NCI-H1105 (cell line): ENCODE data around the gene AUTS2.

Experiments
- DNase-seq: peaks from one replicate; lab custom pipeline; 2025; lab: John Stamatoyannopoulos, UW

AUTS2 gene

DNA sequence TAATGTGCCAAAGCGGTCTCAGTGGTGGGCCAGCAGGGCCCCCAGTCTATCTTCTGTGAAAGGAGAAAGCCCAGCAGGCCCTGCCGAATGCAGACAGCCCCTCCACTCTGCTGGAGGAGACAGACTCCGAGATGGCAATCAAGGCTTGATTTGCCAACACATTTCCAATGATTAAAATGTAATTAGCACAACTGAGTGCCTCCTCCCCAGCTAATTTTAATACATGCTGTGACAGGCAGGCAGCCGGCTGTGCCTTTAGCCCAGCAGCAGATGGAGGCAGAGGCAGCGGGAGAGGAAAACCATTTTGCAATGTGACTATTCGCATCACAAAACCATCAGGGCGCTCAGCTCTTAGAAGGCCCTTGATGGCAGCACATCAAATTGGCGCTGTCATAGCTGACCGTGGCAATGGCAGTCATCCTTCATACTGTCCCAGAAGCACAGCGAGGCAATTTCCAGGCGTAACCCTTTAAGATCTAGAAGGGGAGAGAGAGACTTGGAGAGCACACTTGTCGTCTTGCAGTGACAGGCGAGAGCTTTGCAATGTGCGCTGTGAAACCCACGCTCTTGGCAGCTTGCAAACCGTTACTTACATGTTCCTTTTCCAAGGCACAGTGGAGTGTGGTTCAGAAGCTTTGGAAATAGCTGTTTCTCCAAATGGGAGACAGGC is 818.8 kb downstream of the AUTS2 start:
- peak; percentile 13 for DNase-seq

DNA sequence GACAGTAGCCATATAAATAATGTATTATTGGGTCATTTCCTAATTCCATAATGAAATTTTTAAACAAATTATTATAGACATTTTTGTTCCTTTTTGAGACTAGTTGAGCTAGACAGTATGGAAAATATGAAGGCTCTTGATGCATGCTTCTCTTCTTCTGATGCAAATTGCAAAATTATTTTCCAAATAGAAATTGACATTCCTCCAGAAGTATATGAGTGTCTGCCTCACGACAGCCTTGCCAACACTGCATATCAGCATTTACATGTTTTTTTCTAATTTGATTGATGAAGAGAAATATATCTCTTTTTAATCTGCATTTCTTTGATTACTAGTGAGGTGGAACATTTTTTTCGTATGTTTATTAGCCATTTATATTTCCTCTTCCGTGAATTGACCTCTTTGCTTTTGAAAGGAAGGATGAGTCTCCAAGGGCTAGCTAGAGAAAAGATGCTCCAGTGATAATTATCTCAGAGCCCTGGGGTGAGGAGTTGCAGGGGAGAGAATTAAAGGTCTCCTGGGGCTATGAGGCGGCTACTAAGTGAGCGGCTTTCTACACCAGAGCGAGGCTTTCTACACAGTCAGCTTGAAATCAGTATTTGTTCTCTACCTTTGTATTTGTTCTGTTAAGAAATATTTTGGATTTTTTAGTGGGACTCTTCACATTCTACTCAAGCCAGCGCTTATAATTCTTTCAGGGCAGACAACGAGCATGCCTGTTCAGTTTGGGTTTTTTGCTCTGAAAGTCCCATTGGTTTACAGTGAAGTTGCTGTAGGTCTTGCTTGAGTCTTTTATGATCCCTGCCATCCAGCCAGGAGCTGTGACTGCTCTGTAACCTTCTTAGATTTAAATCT is 821.5 kb downstream of the AUTS2 start:
- no peak for DNase-seq

DNA sequence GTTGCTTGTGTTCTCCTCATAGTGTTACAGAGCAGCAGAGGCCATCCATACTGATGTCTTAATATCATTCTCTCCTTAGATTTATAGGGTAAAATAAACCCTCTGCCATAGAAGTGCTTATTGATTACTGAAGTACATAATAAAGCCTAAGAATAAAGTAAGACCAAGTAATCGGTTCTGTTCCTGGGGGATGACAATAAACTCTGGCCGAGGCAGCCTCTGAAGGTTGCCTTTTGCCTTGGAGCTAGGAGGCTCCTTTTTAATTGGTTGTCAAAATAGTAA is 822.0 kb downstream of the AUTS2 start:
- DNase-seq = no peak

DNA sequence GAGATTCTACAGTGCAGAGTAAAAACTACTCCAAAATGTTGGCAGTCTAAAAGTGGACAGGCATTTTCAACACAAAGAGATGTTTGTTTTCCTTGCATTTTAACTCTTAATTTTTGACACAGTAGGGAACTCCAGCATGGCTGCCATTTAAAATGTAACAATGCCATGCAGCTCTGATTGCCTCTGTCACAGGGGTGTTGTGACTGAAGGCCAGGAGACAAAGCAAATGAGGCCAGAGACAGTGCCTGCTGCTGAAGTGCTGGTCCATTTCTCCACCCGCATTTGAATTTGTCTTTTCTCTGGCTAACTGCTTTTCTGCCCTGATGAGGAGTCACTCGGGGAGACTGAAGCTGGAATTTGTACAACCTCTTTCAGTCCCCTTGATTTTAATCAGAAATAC is 823.0 kb downstream of the AUTS2 start:
- no peak for DNase-seq

DNA sequence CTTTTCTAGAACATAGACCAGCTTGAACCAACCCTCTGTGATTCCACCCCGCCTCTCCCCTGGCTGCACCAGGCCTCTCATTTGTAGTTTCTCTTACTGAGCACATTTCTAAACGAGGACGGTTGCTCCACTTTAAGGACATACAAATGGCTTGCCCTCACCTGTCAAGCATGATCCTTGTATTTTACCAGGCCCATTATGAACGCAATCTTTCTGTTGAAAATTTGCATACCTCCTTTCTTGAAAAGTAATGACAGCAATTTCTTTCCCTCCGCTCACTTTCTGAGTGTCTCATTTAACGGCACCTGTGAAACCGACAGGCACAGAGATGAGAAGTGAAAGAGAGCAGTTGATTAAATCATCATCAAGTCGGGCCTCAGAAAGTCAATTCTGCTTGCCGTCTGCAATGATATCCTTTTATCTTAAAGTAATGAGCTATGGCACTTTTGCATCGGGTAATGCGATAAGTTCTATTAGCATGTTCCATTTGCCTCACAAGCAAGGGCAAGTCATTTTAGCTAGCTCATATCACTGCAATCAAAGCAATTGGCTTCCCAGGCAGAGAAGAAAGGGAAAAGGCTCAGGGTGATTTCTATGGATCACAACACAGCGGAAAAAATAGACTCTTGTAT is 828.1 kb downstream of the AUTS2 start:
- DNase-seq = no peak

DNA sequence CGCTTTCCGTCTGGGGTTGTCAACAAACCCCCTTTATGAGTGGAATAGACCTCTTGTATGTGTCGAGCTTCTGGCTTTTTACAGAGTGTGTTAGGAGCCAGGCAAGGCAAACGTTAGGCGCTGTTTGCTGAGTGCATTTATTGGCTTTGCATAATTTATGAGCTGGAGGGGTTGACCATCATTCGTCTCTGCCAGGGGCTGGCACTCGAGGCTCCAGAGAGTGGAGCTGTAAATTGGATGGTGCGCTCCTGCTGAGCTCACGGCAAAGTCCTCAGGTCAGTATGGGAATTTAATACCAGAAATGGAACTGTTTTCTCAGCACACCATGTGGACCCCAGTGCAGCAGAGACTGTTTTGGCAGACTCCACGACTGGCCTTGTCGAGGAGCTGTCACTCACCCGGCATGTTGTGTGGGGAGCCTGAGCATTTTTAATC is 834.3 kb downstream of the AUTS2 start:
- peak; percentile 53 for DNase-seq

DNA sequence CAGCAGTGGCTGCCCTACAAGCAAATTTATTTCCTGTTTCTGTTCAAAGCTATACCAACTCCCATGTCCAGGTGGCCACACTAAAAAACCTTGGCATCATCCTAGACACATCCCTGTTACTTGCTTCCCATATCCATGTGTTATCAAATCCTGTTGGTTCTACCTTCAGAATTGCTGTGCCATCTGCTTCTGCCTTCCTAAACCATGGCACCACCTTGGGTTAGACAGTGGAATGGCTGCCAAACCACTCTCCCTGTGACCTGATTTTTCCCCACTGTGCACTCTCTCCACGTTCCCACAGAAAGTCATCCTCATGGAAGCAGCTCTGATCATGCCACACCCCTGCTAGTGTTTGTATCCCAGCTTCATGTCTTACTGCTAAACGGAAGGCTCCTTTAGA is 836.1 kb downstream of the AUTS2 start:
- DNase-seq = no peak

DNA sequence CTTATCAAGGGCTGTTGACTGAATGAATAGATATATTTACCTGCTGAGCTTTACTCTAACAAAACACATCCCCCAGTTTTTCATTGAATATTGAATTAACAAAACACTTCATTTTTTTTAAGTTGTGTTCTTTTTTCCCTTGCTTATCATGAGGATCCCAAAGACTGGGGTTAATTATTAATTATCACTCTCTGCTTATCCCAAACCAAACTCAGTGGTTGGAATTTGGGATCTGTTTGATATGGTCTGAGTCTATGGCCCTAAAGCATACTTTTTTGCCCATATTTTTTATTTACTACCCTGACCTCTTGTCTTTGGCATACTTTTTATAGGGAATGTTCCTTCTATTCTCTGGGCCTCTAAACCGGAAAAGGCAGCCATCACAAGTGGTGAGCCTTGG is 836.5 kb downstream of the AUTS2 start:
- DNase-seq = no peak

DNA sequence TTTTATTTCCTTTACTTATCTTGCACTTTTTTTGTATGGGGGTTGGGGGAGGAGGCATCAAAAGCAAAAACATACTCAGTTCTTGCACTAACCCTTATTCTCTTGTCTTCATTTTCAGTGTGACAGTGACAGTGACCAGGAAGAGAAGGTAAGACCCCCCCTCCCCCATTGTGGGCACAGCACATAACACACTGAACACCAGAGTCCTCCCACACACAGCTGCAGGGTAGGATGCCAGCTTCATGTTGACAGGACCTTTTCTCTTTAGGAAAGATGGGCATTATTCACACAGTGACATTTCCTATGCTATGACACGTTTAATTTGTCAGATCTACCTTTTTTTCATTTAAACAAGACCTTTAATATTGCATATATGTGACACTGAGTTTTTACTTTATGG is 837.4 kb downstream of the AUTS2 start:
- DNase-seq = no peak

DNA sequence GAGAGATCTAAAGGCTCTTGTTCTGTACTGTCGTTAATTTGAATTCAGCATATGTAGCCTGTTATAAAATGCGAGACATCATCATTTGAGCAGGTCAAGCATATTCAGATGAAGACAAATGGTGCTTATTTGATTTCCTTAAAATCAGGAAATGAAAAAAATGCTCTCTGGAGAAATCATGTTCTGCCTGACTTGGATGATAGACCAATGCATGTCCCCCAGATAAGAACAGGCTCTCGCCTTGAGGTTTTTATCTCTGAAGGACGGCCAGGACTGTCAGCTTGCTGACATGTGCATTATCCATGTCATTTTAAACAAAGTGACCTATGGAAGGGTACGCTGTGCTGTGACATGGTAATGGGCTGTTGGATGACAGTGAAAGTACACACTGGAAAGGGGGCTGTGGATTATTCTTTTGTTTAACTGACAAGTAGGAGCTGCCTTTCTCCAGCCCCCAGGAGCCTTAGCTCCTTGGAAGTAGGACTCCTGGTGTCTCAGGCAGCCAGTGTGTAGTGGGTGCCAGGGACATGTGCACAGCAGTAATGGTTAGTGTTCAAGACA is 838.6 kb downstream of the AUTS2 start:
- no peak for DNase-seq

DNA sequence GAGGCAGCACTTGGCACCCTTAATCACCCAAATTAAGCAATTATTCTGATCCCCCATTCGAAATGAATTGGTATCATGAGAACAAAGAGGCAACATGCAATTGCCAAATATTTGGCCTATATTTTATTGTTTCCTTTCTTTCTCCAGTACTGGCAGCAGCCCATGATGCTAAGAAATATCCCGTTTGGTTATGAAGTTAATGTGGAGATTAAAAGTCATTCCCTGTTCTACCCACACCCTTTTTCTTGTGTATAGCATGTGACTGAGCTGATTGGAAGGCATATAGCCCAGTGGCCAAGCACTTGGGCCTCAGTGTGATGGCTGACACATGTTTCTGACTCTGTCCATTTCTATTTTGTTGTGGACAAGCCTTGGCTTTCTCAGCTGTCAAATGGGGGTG is 841.4 kb downstream of the AUTS2 start:
- no peak for DNase-seq

DNA sequence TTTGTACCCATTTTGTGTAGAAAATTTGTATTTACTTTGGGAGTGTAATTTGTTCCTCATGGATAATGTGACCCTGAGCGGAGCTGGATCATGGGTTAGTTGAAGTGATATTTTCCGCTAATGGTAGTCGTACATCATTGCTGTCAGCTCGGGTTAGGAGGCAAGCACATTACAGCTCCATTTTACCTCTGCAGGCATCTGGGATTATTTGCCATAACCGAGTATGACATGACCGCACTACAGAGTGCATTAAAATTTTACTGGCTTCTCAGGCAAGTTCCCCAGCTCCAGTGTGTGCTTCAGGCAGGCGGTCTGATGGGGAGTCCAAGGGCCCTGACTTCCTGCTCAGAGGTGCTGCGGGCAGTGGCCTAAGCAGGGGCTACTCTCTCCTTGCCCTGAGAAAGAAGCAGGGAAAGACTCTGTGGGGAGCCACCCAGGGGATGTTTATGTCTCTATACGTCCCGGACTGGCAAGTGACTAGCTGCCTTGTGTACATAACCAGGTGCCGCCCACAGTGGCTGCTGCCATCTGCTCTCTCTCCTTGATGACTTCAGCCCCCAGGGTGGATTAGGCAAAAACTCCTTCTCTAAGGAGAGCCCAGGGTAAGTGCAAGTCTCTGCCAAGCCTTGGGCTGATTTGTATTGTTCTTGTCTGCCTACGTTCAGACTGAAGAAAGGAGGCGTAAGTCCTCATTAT is 848.3 kb downstream of the AUTS2 start:
- no peak for DNase-seq

DNA sequence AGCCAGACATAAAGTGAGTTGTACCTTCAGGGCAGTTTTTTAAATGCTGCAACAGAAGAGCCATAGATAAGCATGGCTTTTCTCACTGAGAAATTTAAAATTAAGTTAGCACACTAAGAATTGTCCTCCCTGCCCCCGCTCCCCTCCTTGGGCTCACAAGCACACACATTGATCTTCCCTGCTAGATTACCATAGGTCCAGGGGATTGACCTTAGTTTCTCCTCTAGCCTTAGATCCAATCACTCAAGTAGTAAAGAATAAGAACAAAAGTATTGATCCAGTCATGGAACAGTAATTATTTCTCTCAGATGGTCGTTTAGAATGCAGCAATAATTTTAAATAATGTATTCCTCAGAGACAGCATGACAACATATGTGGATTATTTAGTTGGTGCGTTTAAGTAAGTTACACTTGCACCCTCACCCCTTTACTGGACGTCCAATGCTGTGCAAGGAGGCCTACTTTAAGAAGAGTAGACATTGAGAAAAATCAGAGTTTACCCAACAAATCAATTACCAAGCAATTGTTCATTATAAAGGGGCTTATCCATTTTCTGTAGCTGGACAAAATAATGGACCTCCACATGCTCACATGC is 850.1 kb downstream of the AUTS2 start:
- DNase-seq = no peak

DNA sequence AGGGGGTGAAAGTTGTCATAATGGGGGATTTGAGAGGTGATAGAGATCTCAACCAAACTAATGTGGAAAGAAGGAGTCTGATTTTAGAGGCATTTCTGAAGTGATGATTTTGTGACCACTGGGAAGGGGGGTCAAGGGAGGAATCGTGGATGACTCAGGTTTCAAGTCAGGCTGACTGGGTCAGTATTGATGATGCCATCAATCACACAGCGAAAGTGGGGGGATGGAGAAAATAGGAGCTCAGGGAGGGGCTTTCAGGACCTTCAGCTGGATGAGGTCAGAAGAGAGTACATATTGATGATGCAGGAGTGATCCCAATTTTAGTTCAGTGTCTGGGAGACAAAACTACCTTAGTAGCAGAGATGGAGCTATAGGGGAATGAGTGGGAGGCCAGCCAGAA is 852.5 kb downstream of the AUTS2 start:
- no peak for DNase-seq

DNA sequence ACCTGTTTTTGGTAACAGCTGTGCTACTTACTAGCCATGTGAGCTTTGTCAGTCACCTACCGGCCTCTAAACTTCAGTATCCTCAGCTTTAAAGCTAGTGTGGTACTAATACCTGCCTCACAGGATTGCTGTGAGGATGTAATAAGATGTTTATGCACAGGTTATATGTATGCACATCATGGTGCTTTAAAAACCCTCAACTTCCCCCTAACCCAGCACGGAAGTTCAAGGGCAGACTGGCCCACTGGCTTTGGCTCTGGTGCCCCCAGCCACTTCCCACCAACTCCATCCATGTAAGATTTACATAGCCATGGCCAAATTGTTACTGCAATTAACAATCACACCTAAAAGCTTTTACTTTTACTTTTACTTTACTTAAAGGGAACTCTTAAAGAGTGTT is 857.6 kb downstream of the AUTS2 start:
- no peak for DNase-seq

DNA sequence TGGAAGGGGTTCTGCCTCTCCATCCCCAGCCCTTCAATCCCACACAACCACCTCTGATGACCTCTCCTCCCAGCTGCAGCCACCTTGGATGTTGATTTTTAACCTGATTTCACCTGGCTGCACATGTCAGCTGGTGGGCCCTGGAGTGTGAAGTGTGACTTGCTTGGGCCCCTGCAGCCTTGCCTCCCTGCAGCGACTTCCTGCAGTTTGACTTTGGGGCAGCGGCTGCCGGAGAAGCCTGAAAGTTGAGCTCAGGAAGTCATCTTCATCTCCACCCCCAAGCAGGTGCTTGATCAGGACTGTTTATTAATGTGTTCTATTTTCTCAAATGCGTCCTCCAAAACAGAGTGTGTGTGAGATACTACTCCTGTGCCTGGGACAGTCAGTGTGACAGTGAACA is 858.4 kb downstream of the AUTS2 start:
- DNase-seq = no peak

DNA sequence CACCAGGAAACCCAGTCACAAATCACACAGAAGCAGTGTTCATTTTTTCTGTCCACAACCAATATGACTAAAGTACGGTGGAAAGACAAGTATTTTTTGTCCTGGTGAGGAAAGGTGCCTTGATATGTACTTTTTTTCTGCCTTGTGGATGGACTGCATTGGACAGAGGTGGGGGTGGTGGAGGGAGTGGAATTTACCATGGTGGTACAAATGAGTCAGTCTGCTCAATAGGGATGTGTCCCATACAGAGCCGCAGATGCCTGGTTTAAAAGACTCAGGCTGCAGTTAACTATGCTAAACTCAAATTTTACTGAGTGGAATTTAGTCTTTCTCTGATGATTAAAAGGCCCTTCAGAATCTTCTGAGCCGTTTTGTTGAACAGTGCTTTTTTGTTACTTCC is 859.2 kb downstream of the AUTS2 start:
- no peak for DNase-seq

DNA sequence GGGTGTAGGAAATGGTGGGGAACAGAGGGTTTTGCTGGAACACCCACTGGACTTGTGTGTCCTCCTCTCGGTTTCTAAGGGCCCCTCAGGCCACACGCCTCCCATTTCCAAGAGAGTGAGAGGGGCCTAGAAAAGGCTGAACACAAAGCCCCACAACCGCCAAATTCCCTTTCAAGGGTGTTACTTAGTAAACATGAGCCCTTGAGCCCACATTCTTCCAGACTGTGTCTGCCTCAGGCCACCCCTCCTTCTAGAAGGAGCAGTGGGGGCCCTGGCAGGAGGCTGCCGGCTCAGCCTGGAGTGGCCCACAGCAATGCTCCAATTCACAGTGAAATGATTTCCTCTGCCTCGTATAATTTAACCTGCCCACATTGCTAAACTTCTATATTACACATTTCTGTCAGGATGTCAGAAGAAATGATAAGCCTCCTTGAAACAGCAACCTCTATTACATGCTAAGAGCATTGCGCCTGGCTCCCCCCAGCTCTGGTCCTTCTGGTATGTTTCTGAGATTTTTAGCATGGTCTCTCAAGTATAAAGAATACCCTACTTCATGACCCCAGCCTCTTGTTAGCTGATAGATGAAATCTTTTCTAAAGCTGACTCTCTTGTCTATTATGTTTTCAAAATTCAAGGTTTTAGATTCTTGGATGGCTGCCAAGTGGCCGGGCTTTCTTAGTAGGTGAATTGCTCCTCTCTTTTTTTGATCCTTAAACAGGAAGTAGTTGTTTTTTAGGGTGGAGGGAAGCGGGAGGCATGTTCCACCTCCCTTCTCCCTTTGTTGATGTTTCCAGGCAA is 859.8 kb downstream of the AUTS2 start:
- peak; percentile 5 for DNase-seq

DNA sequence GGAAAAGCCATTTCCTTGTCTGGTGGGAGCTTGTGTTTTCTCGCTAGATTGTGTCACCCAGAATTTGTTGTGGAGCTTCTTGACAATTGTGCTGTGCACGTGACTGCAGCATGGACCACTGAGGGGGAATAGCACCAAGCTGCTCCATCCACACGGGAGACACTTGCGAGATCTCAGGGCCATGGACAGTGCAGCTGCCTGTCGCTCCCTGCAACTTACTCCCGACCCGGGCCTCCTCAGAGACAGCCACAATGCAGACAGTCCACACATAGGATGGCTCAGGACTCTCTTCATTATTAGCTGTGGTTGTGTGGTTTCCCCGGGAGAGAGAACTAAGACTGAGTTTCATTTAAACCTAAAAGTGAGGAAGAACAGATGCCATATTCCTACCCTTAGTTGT is 860.5 kb downstream of the AUTS2 start:
- no peak for DNase-seq

DNA sequence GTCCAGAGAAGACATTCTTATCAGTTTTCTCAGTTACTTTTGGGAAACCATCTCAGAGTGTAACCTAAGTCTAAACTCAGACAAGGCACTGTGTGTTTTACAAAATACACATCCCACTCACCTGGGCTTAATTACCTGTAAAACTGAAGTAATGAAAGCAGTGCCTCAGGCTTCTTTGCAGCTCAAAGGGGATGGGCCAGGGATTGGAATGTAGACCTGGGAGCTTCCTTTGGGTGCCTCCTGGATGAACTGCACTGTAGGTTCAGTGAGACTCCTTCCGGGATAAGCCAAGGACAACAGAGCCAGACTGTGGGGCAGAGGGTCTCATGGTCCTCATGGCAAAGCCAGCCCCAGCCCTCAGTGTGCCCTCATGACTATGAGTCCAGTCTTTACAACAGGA is 861.3 kb downstream of the AUTS2 start:
- DNase-seq = no peak

DNA sequence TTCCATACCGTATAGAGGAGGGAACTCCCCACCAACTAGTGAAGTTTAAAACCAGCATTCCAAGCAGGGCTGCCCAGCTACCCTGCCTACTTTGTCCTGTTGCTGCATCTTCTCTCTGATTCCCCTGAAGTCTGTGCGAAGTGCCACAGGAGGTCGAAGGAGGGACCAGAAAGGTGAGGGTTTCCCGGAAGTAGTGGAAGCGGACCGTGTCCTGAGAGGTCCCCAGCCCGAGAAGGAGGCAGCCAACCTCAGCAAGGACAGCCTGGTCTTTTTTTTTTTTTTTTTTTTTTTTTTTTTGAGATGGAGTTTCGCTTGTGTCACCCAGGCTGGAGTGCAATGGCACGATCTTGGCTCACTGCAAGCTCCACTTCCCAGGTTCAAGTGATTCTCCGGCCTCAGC is 861.8 kb downstream of the AUTS2 start:
- DNase-seq = no peak
